ENCODE results near the gene SLC45A2. TPM values are rescaled to one million over a fixed set of nuclear protein-coding genes. Genes with fewer than 3 reads are reported as not detected.

SLC45A2 gene
- total RNA-seq, 2 experiments from 2014 or later = not detected

DNA sequence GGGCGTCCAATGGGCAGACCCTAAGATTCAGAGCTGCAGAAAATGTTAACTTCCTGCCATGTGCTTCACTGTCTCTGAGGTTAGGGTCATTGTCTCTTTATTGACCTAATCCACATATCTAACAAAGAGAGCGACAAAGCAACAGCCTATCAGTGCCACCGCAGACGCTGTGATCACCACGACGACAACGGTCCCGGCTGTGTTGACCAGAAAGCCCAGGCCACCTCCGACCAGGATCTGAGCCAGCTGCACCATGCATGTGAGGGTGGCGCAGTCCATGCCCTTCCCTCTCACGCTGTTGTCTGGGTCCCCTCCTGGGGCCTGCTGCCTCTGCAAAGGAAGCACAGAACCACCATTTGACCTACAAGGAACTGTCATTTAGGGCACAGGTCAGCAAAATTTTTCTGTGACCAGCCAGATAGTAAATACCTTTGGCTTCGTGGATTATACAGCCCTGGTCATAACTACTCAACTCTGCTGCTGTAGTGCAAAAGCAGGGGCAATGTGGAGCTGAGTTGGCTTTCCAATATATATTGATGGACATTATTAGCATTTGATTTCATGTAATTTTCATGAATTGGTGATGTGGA lies 39.9 kb downstream of the SLC45A2 start:
- no peak overlapping the region for H3K27ac Mint-ChIP-seq
- no peak overlapping the region for H3K4me3 Mint-ChIP-seq
- Histone ChIP-seq H3K36me3 (ENCODE audit: insufficient read depth, low read length) (no peaks in the 10 kb centered on the region), H3K4me3 (ENCODE audit: low read length) (no peak overlapping the region), H3K27me3 (ENCODE audit: control insufficient read depth in 1 of 2, insufficient read depth in 2 of 2, low read length in 2 of 2) (peaks cover 11 to 23% of the 10 kb centered on the region in 2 experiments), H3K4me1 (ENCODE audit: insufficient read depth, low read length) (no peaks in the 10 kb centered on the region), H3K27ac (ENCODE audit: low read depth in 1 of 2, low read length in 2 of 2) (no peak overlapping the region), H3K9me3 (ENCODE audit: control insufficient read depth in 1 of 2, insufficient read depth in 1 of 2, low read length in 2 of 2) (no peaks in the 10 kb centered on the region)
- ChIA-PET CTCF (no interaction called here), POLR2A (no interaction called here)
- no peaks in the 10 kb centered on the region for H3K36me3 Mint-ChIP-seq (ENCODE audit: low read depth)
- no peaks in the 10 kb centered on the region for H3K9me3 Mint-ChIP-seq
- DNase-seq = no peak
- no peaks in the 10 kb centered on the region for H3K4me1 Mint-ChIP-seq (ENCODE audit: low read depth)
- H3K27me3 Mint-ChIP-seq = peaks cover 47% of the 10 kb centered on the region
- intact Hi-C loops (cut with DNase I, micrococcal nuclease) = no loop called here
- ATAC-seq (ENCODE audit: poor library complexity) = no peak
- TF ChIP-seq CTCF (IDR thresholded peaks at IDR 0.05) = no peak

DNA sequence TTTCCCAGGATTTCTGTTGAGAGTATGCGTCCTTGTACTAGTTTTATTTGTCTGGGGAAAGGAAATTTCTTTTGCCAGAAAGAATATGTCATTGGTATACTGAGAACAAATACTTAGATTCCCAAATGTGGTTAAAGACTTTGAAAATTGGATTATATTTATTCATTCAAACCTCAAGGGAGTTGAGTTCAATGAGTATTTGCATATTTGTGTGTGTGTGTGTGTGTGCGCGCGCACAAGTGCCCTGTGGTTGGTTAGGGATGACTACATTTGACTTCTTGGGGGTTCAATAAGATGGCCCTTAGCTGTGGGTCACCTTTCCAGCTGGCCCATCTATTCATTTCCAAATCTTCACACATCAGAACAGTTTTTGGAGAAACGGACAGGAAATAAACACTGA lies 43.4 kb downstream of the SLC45A2 start:
- intact Hi-C loops (cut with DNase I, micrococcal nuclease) = no loop called here
- POLR2A ChIA-PET = no interaction called here

GRCh38 chr5:33939556-33940262 lies 44.8 kb downstream of the SLC45A2 start:
- no peaks in the 10 kb centered on the region for H3K36me3 Mint-ChIP-seq (ENCODE audit: low read depth)
- H3K4me3 Mint-ChIP-seq = no peak overlapping the region
- no peak overlapping the region for H3K27ac ChIP-seq (ENCODE audit: low read depth in 1 of 2, low read length in 2 of 2)
- peaks cover 0 to 26% of the 10 kb centered on the region in 2 experiments for H3K9me3 ChIP-seq (ENCODE audit: control insufficient read depth in 1 of 2, insufficient read depth in 1 of 2, low read length in 2 of 2)
- H3K9me3 Mint-ChIP-seq = no peaks in the 10 kb centered on the region
- TF ChIP-seq CTCF (IDR thresholded peaks at IDR 0.05) = no peak
- H3K4me1 ChIP-seq (ENCODE audit: insufficient read depth, low read length) = peaks cover 7% of the 10 kb centered on the region
- no peaks in the 10 kb centered on the region for H3K36me3 ChIP-seq (ENCODE audit: insufficient read depth, low read length)
- DNase-seq (no peak), ATAC-seq (ENCODE audit: poor library complexity) (no peak)
- H3K27me3 Mint-ChIP-seq = peaks cover 75% of the 10 kb centered on the region
- peaks cover 40 to 64% of the 10 kb centered on the region in 2 experiments for H3K27me3 ChIP-seq (ENCODE audit: control insufficient read depth in 1 of 2, insufficient read depth in 2 of 2, low read length in 2 of 2)
- H3K27ac Mint-ChIP-seq = no peak overlapping the region
- POLR2A ChIA-PET = no interaction called here
- no peak overlapping the region for H3K4me3 ChIP-seq (ENCODE audit: low read length)
- CTCF ChIA-PET = interaction anchor here (0.6 kb wide), 1 partner anchor 1954 kb away, joined by 3 read pairs; no protein-coding TSS in a partner anchor
- no peaks in the 10 kb centered on the region for H3K4me1 Mint-ChIP-seq (ENCODE audit: low read depth)
- intact Hi-C loops (cut with DNase I, micrococcal nuclease) = loop anchor here in 1 of 2 experiments (10.0 kb wide), 1 partner anchor 355 kb away; no protein-coding TSS in a partner anchor

More for the DNA sequence above, 43.4 kb downstream of the SLC45A2 start:
- Mint-ChIP-seq H3K4me1 (ENCODE audit: low read depth) (no peaks in the 10 kb centered on the region), H3K27ac (no peak overlapping the region), H3K27me3 (peaks cover 70% of the 10 kb centered on the region), H3K4me3 (no peak overlapping the region), H3K36me3 (ENCODE audit: low read depth) (no peaks in the 10 kb centered on the region), H3K9me3 (no peaks in the 10 kb centered on the region)
- peaks cover 34 to 57% of the 10 kb centered on the region in 2 experiments for H3K27me3 ChIP-seq (ENCODE audit: control insufficient read depth in 1 of 2, insufficient read depth in 2 of 2, low read length in 2 of 2)
- no peak for DNase-seq
- CTCF ChIA-PET = no interaction called here
- no peaks in the 10 kb centered on the region for H3K36me3 ChIP-seq (ENCODE audit: insufficient read depth, low read length)
- TF ChIP-seq CTCF (IDR thresholded peaks at IDR 0.05) = no peak
- H3K4me1 ChIP-seq (ENCODE audit: insufficient read depth, low read length) = peaks cover 5% of the 10 kb centered on the region
- ATAC-seq (ENCODE audit: poor library complexity) = no peak
- no peak overlapping the region for H3K27ac ChIP-seq (ENCODE audit: low read depth in 1 of 2, low read length in 2 of 2)
- H3K4me3 ChIP-seq (ENCODE audit: low read length) = no peak overlapping the region
- H3K9me3 ChIP-seq (ENCODE audit: control insufficient read depth in 1 of 2, insufficient read depth in 1 of 2, low read length in 2 of 2) = peaks cover 0 to 26% of the 10 kb centered on the region in 2 experiments
